Mesenteric fat pad (tissue), 1 donor: Measurements from ENCODE around the gene TBC1D4. TPM values are rescaled to one million over a fixed set of nuclear protein-coding genes. Genes with fewer than 3 reads are reported as not detected.

ENCODE experiments used
- DNase-seq: peaks from one replicate; pipeline ENCODE4 v3.0.0-alpha.2; 2020; ENCODE audit warnings: low spot score
- total RNA-seq: library from RNA; stranded (reverse); fragmentation: NEBNext Ultra II Directional; extraction: Animal tissue kit (Norgen Biotek cat#: 25700); gene quantifications from one replicate; pipeline ENCODE4 v1.2.1, GENCODE V29; 2021
- donor health status: DM: yes; HTN: yes; CAD: no.

The TBC1D4 gene
- total RNA-seq, 1 donor from 2014 or later = 44.5 TPM

DNA sequence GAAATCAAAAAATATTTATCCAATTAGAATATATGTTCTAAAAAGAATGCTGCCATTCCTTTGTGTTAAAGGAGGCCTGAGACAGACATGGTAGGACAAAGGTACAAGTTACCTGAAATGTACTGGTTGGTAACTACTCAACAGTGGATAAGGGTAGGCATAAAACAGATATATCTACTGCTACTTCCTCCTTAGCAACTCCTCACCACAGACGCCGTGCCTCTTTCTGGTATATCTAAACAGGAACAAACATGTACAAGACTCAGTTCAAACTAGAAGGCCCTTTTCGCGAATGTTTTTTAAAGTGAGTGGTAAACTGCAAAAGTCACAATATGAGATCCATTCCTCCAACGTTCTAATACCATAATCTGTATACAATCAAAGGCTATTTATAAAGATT, 86.9 kb downstream of the TBC1D4 start:
- no peak for DNase-seq

DNA sequence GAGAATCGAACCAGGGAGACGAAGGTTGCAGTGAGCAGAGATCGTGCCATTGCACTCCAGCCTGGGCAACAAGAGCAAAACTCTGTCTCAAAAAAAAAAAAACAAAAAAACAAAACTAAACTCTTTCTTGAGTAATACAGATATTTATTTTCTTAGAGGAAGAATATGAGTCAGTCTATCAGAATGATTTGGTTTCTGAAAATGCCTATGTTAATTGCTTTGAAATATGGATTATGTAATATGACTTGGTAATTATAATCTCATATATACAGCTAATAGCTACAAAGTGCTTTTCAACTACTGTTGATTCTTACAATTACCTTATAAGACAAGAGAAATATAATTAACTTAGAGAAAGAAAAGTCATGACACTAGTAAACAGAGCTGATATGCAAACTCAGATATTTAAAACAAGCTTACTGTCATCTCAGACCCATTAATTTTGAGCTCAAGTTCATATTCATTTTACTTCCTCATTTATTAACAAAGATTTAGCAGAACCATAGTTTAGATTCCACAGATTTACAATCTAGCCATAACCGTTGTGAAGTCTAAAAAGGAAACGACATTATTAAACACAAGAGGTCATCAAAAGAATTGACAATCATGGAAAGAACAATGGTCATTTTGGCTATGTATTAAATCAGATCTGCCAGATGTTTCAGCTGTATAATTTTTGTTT, 88.0 kb downstream of the TBC1D4 start:
- no peak for DNase-seq

DNA sequence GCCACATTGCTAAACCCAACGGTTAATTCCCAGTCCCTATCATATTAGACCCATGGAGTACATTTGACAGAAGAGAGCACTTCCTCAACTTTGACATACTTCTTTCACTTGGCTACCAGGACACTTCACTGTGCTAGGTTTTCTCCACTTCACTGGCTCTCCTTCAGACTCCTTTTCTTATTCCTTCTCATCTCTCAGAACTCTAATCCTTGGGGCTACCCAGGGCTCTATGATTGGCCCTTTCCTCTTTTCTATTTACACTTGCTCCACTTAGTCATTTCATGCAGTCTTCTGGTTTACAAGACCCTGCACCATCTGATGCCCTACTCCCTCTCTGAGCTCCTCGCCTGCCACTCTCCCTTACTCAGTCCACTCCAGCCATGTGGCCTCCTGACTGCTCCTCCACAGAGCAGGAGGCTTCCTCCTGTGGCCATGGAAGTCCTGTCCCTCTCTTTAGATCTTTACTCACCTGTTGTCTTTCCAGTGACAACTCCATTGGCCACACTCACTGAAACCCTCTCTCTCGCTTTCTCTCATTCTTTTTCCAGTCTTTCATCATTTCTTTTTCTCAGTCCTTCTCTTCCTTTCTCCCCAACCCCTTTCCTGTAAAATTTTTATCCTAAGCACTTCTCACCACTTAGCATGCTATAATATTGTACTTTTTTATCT, 90.4 kb downstream of the TBC1D4 start:
- no peak for DNase-seq

DNA sequence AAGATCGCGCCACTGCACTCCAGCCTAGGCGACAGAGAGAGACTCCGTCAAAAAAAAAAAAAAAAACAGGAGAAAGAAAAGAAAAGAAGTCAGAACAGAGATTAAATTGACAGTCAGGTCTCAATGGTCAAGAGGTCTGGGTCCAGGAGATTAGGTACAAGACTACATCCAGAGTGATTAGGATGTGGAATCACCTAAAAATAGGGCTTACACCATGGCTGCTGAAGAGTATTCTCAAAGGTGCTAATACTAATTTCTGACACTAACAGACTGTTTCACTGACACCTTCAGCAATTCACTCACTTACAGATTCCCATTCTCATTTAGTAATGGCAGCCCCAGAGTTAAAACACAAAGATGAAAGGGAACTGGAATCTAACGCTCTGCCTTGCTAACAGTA, 91.7 kb downstream of the TBC1D4 start:
- no peak for DNase-seq

DNA sequence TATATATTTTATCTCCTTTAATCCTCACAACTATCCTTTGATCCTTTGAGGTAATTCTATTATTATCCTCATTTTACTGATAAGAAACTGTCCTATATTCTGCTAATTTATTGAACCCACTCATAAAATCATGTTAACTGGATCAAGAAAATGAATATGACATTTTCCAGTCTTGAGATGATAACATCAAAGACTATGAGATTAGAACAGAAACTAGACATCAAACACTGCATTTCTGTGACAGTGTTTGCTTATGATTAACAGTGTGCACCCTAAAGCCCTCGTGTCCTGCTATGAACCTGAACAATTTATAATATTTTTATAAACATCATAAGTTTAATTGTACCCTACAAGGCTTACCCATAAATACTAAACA, 96.3 kb downstream of the TBC1D4 start:
- DNase-seq = no peak

DNA sequence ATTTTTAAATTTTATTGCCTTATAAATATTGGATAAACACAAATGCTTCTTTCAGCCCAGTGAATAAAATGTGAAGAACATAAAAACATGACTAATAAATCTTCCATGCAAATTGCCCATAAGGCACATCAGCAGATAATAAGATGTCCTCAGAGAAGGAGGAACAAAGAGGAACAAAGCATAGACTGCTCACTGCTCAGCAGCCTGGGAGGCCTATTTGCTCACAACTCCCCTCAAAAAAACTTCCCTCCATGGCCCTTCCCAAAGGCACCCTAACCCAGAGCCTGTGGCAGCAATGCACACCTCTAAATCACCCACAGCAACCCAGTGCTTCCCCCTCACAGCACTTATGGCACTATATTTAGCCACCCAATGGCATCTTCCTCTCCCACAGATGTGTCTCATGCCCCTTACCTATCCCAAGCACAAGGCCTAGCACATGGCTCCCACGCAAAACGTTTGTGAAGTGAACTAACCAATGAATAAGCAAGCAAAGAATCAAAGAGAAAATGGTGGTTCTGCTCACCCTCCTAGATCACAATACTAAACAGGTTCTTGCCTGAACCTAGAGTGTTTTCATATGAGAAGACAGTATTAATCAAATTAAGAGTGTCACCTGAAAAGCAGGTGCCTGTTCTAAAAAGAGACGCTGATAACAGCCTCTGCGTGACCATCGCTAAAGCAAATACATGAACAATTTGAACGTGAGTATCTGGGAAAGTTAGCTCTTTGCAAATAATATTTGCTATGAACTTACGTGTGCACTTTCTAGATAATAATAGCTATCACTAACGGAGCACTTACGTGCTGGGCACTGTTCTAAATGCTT, 96.9 kb downstream of the TBC1D4 start:
- DNase-seq = no peak

DNA sequence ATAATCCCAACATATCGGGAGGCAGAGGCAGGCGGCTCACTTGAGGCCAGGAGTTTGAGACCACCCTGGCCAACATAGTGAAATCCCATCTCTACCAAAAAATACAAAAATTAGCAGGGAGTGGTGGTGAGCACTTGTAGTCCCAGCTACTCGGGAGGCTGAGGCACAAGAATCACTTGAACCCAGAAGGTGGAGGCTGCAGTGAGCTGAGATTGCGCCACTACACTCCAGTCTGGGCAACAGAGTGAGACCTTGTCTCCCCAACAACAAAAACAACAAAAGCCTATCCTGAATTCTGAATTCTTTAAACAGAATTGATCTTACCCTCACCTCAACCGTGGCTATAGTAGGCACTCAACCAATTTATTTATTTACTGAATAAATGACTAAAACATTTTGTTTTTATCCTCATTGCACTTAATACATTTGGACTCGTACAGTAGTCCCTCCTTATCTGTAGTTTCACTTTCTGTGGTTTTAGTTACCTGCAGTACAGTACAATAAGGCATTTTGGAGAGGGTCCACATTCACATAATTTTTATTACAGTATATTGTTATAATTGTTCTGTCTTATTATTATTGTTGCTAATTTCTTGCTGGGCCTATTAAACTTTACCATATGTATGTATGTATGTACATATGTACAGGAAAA, 98.8 kb downstream of the TBC1D4 start:
- no peak for DNase-seq

DNA sequence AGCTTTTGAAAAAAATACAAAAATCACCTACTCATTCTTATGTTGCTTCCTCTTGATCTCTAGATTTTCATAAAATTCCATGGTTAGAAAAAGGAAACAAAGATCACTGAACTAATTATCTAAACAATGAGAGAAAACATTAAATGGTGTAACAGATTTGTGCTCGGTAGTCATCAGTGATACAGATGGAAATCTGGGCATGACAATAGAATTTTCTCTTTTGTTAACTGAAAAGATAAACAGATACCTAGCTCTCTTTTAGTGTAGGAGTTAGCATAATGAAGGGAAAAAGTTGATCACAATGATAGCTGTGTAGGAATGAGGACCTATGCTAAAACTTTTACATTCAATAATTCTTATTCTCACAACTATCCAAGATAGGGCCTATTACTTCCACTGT, 103.7 kb downstream of the TBC1D4 start:
- DNase-seq = no peak

DNA sequence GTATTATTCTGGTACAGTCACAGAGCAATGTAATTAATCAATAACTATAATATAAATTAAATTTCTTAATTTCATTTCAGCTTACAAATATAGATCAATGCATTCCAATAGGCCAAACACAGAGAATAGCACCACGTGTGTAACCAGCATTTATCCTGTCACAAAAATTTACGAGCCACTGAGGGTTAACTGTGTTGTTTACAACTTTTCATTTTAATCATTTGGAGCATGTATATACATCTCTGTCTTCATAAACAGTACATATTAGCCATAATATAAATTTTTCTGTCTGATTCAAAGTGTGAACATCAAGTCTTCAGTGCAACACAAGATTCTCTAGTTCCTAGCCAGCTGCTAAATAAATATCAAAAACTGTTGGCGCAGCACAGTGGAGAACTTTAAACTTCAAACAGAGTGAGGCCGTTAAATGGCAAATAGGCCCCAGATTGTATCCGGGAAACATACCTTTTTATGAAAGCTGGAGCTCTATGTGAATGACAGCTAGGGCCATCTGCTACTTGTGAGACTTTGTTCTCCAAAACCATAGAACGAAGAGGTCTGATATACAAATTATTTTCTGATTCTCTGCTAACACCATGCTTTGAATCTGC, 105.1 kb downstream of the TBC1D4 start:
- no peak for DNase-seq

DNA sequence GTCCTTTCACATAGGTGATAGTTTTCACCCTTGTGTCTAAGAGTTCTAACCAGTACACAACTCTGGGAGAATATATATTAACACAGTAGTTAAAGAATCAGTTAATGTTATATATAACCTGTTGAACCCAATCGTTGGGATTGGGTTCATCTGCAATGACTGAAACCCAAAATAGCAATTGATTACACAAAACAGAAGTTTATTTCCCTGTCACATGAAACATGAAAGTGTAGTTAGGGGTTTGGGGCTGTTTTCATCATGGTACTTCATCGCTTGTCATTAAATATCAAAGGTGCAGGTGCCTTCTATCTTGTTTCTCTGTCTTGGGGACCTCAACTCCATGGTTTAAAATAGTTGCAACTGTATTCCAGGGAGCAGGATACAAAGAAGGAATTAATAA, 106.6 kb downstream of the TBC1D4 start:
- no peak for DNase-seq

DNA sequence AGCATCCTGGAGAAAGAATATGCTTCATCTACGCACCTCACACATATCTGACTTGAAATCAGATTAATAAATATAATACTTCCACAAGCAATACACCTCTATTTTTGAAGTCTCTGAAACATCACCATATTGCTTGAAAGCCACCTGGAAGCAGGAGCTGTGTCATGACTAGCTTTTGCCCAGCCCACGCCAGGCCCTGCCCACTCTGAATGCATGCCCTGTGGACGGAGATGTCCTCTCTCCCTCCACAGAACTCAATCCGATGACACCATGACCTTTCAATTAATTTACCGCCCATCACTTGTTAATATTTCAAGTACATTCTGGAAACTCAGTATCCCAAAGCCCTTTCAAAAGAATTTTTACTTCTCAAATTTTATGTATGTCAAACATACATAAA, 108.0 kb downstream of the TBC1D4 start:
- no peak for DNase-seq

DNA sequence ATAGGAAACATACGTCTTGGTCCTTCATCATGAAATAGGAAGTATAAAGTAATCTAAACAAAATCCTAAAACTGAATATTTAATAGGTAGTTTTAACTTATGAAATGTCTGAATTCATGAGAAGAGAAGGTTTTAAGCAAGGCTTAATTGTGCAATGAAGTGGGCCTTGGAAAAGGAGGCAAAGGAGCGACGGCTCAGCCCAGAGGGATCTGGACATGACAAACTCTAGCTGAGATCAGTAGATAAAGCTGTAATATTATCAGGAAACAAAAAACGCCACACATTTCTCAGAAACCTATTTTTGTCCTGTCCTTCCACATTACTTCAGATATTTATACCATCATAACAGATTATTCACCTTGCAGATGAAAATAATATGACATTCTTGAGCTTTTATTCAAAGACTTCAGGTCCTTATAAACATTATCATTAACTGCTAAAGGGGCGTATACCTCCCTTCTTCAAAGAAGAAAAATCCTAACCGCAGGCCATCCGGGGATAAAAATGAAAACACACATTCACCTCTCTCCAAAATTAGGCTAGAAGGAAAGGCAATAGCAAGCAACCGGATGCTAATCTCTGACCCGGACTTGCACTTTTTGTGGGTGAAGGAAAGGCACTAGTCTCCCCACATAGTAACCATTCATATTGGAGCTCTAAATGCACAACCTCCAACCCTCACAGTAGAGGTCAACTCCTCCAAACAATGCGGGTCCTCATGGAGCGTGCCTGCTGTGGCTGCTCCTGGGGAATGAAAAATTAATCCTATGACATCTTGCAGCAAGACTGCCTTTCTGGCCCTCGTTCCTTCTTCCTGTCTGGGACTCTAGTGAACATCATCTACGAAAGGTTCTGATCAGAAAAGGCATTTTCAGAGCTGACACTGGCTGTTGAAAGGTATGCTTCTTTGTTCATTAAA, 108.8 kb downstream of the TBC1D4 start:
- DNase-seq = no peak

DNA sequence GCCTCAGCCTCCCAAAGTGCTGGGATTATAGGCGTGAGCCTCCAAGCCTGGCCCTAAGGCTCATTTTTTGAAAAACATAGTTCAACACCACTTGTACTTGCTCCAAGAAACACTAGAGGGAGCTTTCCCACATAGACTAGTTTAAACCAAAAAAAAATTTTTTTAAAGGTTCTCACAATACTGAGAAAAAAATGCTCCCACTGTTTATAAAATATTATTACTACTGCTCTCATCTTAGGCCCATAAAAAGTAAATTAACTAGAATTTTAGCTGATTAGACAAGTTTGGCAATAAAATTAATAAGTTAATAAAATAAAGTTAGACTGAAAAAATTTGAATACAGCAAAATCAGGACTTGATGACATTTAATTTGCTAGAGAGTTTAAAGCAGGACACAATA, 109.5 kb downstream of the TBC1D4 start:
- DNase-seq = no peak

DNA sequence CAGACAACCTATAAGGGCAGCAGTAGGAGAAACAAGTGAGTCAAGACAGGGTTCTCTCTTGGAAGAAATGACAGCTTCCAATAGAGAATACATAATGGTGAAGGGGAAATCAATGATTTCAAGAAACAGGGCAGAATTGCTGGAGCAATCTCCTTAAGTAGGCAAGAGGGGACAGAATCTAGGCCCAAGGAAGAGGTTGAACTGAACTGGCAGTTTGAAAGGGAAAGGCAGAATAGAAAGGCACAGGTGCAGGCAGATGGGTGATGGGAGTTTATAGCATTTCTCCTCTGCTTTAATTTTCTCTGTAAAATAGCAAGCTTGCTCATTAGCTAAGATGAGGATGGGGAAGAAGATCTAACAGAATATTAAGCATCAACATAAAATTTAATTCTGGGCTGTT, 110.8 kb downstream of the TBC1D4 start:
- no peak for DNase-seq

DNA sequence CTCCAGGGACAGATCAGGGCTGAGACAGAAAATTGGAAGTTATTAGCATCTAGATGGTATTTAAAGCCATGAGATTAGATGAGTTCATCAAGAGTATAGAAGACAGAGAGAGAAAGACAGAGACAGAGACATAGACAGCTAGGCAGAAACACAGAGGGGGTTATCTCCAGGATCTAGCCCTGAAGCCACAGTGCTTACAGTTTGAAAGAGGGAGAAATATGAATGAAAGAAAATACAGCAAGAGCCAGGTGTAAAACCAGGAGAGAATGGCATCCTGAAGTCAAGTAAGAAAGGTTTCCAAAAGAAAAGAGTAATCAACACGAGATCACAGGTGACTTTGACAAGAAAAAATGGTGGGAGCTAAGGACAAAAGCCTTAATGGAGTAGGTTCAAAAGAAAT, 111.2 kb downstream of the TBC1D4 start:
- DNase-seq = no peak

DNA sequence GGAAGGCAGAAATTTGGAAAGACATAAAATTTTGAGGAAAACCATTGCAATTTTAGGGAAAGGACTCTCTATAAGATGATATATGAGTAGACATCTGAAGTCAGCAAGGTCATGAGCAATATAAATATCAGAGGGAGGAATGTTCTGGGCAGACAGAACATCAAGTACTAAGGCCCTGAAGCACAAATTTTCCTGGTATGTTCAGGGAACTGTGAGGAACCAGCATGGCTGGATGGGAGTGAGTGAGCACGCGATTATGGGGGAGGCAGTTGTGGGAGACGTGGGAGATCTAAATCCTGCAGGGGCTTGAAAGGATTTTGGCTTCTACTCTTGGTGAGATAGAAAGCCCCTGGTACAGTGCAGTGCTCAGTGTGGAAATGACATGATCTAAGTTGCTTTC, 112.0 kb downstream of the TBC1D4 start:
- DNase-seq = no peak

DNA sequence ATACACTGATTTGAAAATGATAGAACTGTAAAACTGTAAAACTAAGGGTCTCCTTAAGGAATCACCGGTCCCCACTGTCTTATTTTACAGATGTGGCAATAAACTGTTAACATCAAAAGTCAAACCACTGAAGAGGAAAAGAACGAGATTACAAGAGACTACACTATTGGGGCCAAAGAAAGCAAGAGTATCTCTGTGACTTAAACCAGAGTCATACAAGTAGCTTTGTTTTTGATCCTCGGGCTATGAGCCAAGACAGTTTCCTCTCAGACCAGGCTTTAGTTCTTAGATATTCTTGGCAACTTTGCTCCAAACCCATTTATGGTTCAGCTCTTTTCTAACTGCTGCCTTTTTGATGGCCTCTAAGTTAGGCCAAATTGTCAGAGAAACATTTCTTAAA, 113.8 kb downstream of the TBC1D4 start:
- DNase-seq = no peak

DNA sequence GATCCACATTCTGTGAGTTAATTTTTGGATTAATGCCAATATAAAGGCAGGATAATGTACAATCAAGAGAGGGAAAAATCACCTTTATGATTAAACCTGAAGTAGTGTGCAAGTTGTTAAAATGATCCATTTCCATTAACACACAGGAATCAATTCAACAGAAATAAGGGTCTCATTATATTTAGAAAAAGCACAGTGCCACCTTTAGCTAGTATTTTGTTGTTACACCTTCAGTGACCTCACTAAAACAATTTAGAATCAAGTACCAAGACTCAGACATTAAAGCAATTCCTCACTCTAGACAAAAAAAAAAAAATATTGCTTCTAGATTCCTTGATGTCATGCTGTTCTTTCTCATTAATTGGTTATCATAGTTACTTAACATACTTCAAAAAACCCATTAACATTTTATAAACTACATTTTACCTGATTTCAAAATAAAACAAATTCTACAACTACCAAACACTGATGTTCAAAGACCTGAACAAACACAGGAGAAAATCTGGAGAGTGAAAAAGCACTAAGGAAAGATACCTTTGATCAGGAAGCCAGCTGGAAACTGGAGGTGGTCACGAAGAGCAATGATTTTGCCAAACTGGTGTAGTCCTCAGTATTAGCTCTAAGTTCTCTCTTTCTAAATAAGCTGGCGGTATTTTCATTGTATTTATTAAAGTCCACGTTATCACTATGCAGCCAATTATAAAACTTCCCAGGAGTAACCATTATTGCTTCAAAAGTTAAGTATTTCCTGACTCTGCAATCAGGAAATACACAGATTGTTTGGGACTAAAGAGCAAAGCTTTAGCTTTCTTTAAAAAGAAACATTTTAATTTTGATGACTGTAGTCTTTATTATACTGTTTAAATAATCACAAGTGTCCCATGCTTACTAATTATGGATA, 115.3 kb downstream of the TBC1D4 start:
- DNase-seq = no peak

DNA sequence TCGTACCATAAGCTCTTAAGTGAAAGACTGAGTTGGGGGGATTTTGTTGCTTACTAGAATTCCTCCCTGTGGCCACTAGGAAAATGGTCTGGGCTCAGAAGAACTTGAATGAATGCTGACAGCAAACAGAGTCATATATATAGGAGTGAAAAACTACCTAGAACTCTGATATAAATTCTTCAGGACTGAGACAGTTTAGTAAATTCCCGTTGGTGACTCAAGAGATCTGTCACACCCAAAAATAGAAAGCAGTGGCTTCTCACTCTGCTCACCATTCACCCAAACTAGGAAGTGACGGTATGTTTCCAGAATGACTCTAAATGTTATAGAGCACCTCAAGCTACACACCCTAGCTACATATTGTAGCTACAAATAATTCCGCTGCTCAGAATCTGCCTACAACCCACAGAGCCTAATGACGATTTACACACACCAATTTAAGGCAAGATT, 116.2 kb downstream of the TBC1D4 start:
- DNase-seq = no peak
